ENCODE data around the gene NTM. TPM values are rescaled to one million over a fixed set of nuclear protein-coding genes. Genes with fewer than 3 reads are reported as not detected.

The NTM gene
- total RNA-seq, 1 experiment from 2014 or later, result 0.73 TPM

DNA sequence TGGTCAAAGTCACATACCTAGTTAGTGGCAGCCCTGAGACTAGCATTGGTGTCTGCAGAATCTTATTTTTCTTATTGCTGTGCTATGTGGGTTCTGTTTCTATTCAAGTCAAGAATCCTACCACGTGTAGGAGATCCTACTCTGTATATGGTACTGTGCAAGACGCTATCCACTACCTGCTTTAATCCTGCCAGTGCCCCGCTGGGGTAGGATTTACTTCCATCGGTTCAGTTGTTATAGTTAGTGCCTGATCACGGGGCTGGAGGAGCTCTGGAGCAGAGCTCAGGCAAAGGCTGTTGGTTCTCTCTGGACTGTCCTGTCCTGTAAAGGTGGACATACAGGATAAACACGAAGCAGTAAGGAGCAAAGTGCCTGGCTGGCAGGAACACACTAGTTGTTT lies 167.9 kb downstream of the NTM start:
- Histone ChIP-seq H3K4me1 (no peaks in the 10 kb centered on the region), H3K9me3 (no peaks in the 10 kb centered on the region), H3K36me3 (ENCODE audit: control insufficient read depth, insufficient read depth, low read length) (no peaks in the 10 kb centered on the region), H3K27me3 (replicated peaks; ENCODE audit: control insufficient read depth, insufficient read depth, low read length) (no peaks in the 10 kb centered on the region; the same call in none of the 2 replicates), H3K4me3 (ENCODE audit: low read depth, low read length) (no peak overlapping the region)
- Mint-ChIP-seq H3K27me3 (ENCODE audit: insufficient read depth, unreplicated experiment) (peaks cover 26% of the 10 kb centered on the region), H3K9me3 (ENCODE audit: unreplicated experiment) (no peaks in the 10 kb centered on the region), H3K36me3 (ENCODE audit: insufficient read depth, unreplicated experiment) (no peaks in the 10 kb centered on the region), H3K4me3 (ENCODE audit: unreplicated experiment) (no peak overlapping the region), H3K27ac (ENCODE audit: unreplicated experiment) (no peak overlapping the region), H3K4me1 (ENCODE audit: low read depth, unreplicated experiment) (no peaks in the 10 kb centered on the region)
- no TSS peak for BruUV-seq (replicated peaks)
- intact Hi-C loops (cut with micrococcal nuclease; ENCODE audit: unreplicated experiment), result no loop called here
- DNase-seq, result no peak
- POLR2A ChIA-PET, result interaction anchor here (0.7 kb wide), 1 partner anchor 213 kb away, joined by 3 read pairs; no protein-coding TSS in a partner anchor
- TF ChIP-seq CTCF (IDR thresholded peaks at IDR 0.05; ENCODE audit: insufficient read depth in 1 of 2, low read depth in 1 of 2, low read length in 1 of 2, severe bottlenecking in 1 of 2, unreplicated experiment in 1 of 2), result no peak
- CTCF ChIA-PET, result no interaction called here

DNA sequence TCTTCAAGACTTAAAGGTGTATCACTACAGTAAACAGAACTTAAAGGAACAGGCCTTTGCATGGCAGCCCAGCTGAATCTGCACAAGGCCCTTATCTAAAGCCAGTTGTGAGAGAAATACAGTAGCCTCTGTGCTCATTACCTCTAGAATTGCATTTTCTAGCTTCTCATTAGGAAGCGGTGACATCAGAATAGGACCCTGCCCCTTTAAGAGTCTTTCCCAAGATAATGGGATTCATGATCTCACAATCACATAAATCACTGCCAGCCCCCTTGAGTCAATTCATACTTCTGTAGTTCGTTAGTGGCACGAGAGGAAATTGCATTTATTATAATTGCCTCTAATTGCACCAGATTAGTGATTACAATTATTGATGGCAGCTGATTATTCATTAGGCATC lies 170.3 kb downstream of the NTM start:
- no peaks in the 10 kb centered on the region for H3K9me3 Mint-ChIP-seq (ENCODE audit: unreplicated experiment)
- POLR2A ChIA-PET, result no interaction called here
- BruUV-seq (replicated peaks), result no TSS peak

DNA sequence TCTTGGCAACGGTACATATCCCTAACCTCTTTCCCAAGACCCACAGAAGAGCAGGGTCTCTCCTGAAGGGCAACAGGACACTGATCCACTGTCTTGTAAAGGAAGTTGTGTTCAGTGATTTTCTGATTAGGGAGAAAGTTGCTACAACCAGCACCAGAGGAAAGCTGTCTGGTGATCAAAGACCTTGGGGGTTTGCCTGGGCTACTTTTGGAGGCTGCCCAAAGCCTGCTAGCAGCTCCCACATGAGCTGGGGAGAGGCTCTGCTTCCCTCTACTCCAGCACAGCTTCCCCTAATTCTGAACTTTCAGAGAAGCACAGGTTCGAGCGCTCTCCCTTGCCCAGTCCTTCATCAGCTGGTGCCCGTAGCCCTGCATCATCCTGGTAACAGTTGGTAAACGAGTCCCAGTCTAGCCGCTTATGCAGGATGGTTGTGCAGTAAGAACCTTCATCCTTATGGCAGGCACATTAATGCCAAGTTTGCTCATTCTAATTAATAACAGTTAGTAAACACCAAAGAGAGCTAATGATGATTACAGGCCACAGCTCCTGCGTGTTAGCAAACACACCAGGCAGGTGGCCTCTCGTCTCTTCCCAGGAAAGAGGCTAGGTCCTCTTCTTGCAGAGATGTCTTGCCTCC lies 173.1 kb downstream of the NTM start:
- ChIA-PET POLR2A (no interaction called here), CTCF (no interaction called here)

More for the DNA sequence above, 170.3 kb downstream of the NTM start:
- H3K27ac Mint-ChIP-seq (ENCODE audit: unreplicated experiment), result no peak overlapping the region
- Histone ChIP-seq H3K9me3 (no peaks in the 10 kb centered on the region), H3K36me3 (ENCODE audit: control insufficient read depth, insufficient read depth, low read length) (no peaks in the 10 kb centered on the region), H3K4me3 (ENCODE audit: low read depth, low read length) (no peak overlapping the region), H3K4me1 (no peaks in the 10 kb centered on the region), H3K27me3 (replicated peaks; ENCODE audit: control insufficient read depth, insufficient read depth, low read length) (no peaks in the 10 kb centered on the region; the same call in 1 of the 2 replicates)
- no peaks in the 10 kb centered on the region for H3K4me1 Mint-ChIP-seq (ENCODE audit: low read depth, unreplicated experiment)
- peaks cover 29% of the 10 kb centered on the region for H3K27me3 Mint-ChIP-seq (ENCODE audit: insufficient read depth, unreplicated experiment)
- H3K4me3 Mint-ChIP-seq (ENCODE audit: unreplicated experiment), result no peak overlapping the region
- no peaks in the 10 kb centered on the region for H3K36me3 Mint-ChIP-seq (ENCODE audit: insufficient read depth, unreplicated experiment)
- TF ChIP-seq CTCF (IDR thresholded peaks at IDR 0.05; ENCODE audit: insufficient read depth in 1 of 2, low read depth in 1 of 2, low read length in 1 of 2, severe bottlenecking in 1 of 2, unreplicated experiment in 1 of 2), result no peak
- intact Hi-C loops (cut with micrococcal nuclease; ENCODE audit: unreplicated experiment), result no loop called here
- CTCF ChIA-PET, result no interaction called here
- DNase-seq, result no peak

More for the DNA sequence above, 173.1 kb downstream of the NTM start:
- DNase-seq, result no peak
- Mint-ChIP-seq H3K36me3 (ENCODE audit: insufficient read depth, unreplicated experiment) (no peaks in the 10 kb centered on the region), H3K27ac (ENCODE audit: unreplicated experiment) (no peak overlapping the region), H3K4me3 (ENCODE audit: unreplicated experiment) (no peak overlapping the region), H3K9me3 (ENCODE audit: unreplicated experiment) (no peaks in the 10 kb centered on the region), H3K27me3 (ENCODE audit: insufficient read depth, unreplicated experiment) (peaks cover 29% of the 10 kb centered on the region), H3K4me1 (ENCODE audit: low read depth, unreplicated experiment) (no peaks in the 10 kb centered on the region)
- no peak for TF ChIP-seq CTCF (IDR thresholded peaks at IDR 0.05; ENCODE audit: insufficient read depth in 1 of 2, low read depth in 1 of 2, low read length in 1 of 2, severe bottlenecking in 1 of 2, unreplicated experiment in 1 of 2)
- H3K9me3 ChIP-seq, result no peaks in the 10 kb centered on the region
- H3K36me3 ChIP-seq (ENCODE audit: control insufficient read depth, insufficient read depth, low read length), result no peaks in the 10 kb centered on the region
- no peak overlapping the region for H3K4me3 ChIP-seq (ENCODE audit: low read depth, low read length)
- H3K27me3 ChIP-seq (replicated peaks; ENCODE audit: control insufficient read depth, insufficient read depth, low read length), result no peaks in the 10 kb centered on the region; the same call in 1 of the 2 replicates
- intact Hi-C loops (cut with micrococcal nuclease; ENCODE audit: unreplicated experiment), result no loop called here
- H3K4me1 ChIP-seq, result no peaks in the 10 kb centered on the region
- BruUV-seq (replicated peaks), result no TSS peak

All from Caco-2 (cell line).